ENCODE measurements around the gene PCNT. TPM values are rescaled to one million over a fixed set of nuclear protein-coding genes. Genes with fewer than 3 reads are reported as not detected.

Gene PCNT
- total RNA-seq, 1 experiment from 2014 or later: 39.6 TPM

- no peak for DNase-seq
Observed at GRCh38 chr21:46489162-46489663, 165.3 kb downstream of the PCNT start.

More at GRCh38 chr21:46489162-46489663, 165.3 kb downstream of the PCNT start:
- peak overlapping the region in 1 of 3 experiments; percentile 15; a peak in 1 of 7 replicates for H3K27ac Mint-ChIP-seq
- Histone ChIP-seq H3K9ac (ENCODE audit: extremely low read depth, insufficient read length, low read length) (no peak overlapping the region), H3K79me2 (ENCODE audit: insufficient read depth, low read length) (no peaks in the 10 kb centered on the region), H3K27ac (ENCODE audit: insufficient read length, low read depth, low read length) (no peak overlapping the region), H3K23ac (ENCODE audit: insufficient read length, low read depth, low read length) (no peak overlapping the region), H2BK20ac (ENCODE audit: low read depth, low read length, poor library complexity, severe bottlenecking) (no peak overlapping the region), H3K79me1 (ENCODE audit: insufficient read depth, low read depth, low read length, poor library complexity, severe bottlenecking) (no peaks in the 10 kb centered on the region), H4K5ac (ENCODE audit: insufficient read length, low read depth, low read length) (no peak overlapping the region), H4K91ac (ENCODE audit: insufficient read length, low read depth, low read length) (no peak overlapping the region), H2BK120ac (ENCODE audit: low read depth, low read length, poor library complexity, severe bottlenecking) (no peak overlapping the region), H3K27me3 (ENCODE audit: insufficient read depth, low read length) (no peaks in the 10 kb centered on the region), H3K9me3 (ENCODE audit: control insufficient read depth, low read depth, low read length) (no peaks in the 10 kb centered on the region), H2AFZ (ENCODE audit: low read length) (no peak overlapping the region), H3K18ac (ENCODE audit: insufficient read length, low read depth, low read length) (no peak overlapping the region), H3K4me2 (ENCODE audit: insufficient read depth, insufficient read length, low read length) (no peak overlapping the region), H2BK15ac (ENCODE audit: low read depth, low read length) (no peak overlapping the region), H2BK5ac (ENCODE audit: insufficient read length, low read length) (no peak overlapping the region), H3K14ac (ENCODE audit: insufficient read depth, low read length) (no peak overlapping the region), H3K23me2 (ENCODE audit: insufficient read length, low read depth, low read length, poor library complexity, severe bottlenecking) (no peaks in the 10 kb centered on the region), H4K20me1 (ENCODE audit: control insufficient read depth, insufficient read depth, insufficient read length) (no peaks in the 10 kb centered on the region), H3T11ph (ENCODE audit: low read length) (no peak overlapping the region), H2BK12ac (ENCODE audit: insufficient read length, low read depth, low read length) (no peak overlapping the region), H3K4ac (ENCODE audit: low read depth, low read length) (no peak overlapping the region), H4K8ac (replicated peaks; ENCODE audit: insufficient read length, low read depth, low read length) (no peak overlapping the region), H3K4me1 (ENCODE audit: insufficient read depth, low read length) (no peaks in the 10 kb centered on the region), H3K56ac (ENCODE audit: insufficient read length, low read depth, low read length) (no peak overlapping the region), H2AK5ac (ENCODE audit: insufficient read length, low read length) (no peak overlapping the region)
- TF ChIP-seq, protein P1, sequence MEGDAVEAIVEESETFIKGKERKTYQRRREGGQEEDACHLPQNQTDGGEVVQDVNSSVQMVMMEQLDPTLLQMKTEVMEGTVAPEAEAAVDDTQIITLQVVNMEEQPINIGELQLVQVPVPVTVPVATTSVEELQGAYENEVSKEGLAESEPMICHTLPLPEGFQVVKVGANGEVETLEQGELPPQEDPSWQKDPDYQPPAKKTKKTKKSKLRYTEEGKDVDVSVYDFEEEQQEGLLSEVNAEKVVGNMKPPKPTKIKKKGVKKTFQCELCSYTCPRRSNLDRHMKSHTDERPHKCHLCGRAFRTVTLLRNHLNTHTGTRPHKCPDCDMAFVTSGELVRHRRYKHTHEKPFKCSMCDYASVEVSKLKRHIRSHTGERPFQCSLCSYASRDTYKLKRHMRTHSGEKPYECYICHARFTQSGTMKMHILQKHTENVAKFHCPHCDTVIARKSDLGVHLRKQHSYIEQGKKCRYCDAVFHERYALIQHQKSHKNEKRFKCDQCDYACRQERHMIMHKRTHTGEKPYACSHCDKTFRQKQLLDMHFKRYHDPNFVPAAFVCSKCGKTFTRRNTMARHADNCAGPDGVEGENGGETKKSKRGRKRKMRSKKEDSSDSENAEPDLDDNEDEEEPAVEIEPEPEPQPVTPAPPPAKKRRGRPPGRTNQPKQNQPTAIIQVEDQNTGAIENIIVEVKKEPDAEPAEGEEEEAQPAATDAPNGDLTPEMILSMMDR (conservative IDR thresholded peaks at IDR 0.05): no peak
- no peaks in the 10 kb centered on the region for H3K9me3 Mint-ChIP-seq
- no CpG with 5 or more reads among the region's 6 CpGs for WGBS (ENCODE audit: extremely low coverage, insufficient read length, low lambda C conversion rate)
- no peaks in the 10 kb centered on the region for H3K27me3 Mint-ChIP-seq (ENCODE audit: low read depth)
- H3K4me3 Mint-ChIP-seq: no peak overlapping the region
- peaks cover 3 to 20% (median 16%) of the 10 kb centered on the region in 3 experiments; a peak in 6 of 7 replicates for H3K36me3 Mint-ChIP-seq (ENCODE audit: insufficient read depth in 1 of 3, low read depth in 3 of 3)
- peaks cover 3 to 4% of the 10 kb centered on the region in 2 experiments; a peak in 1 of 4 replicates for H3K4me1 Mint-ChIP-seq

Measured in H9 (cell line).